ENCODE measurements around the gene MPL.

DNA sequence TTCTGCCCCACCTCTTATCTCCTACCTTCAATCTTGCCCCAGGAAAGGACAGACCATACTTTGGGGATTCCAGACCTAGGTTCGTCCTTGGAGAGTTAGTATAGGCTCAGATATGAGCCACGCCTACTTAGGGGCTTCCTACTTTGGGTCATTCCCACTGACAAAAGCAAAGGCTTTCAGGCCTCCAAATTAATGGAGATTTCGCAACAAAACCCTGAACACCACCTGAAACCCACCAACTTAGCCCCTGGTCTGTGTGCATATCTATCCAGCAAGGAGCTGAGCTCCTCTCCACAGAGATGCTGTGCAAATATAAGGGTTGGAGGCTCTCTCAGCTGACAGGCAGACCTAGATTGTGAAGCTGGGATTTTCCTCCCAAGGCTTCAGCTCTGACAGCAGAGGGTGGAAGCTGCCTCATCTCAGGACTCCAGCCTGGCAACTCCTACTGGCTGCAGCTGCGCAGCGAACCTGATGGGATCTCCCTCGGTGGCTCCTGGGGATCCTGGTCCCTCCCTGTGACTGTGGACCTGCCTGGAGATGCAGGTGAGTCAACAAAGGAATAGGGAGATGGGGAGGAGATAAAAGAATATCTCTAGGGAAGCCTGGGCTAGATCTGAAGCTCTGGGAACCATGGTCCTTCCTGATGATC lies 2.1 kb downstream of the MPL start:
- TF ChIP-seq CTCF (IDR thresholded peaks at IDR 0.05) (no peak), POLR2A (IDR thresholded peaks at IDR 0.05) (no peak), POLR2AphosphoS5 (IDR thresholded peaks at IDR 0.05) (no peak)
